ENCODE data around the gene IER3.

Gene IER3

GRCh38 chr6:30711758-30712380 is 32.5 kb downstream of the IER3 start:
- no peak for DNase-seq
- Mint-ChIP-seq H3K9me3 (no peaks in the 10 kb centered on the region), H3K4me1 (peaks cover 19% of the 10 kb centered on the region), H3K4me3 (no peak overlapping the region), H3K36me3 (ENCODE audit: low read depth) (peaks cover 80% of the 10 kb centered on the region), H3K27me3 (ENCODE audit: low read depth, poor library complexity) (peaks cover 3% of the 10 kb centered on the region), H3K27ac (peak overlapping the region; percentile 73)
- TF ChIP-seq CTCF (IDR thresholded peaks at IDR 0.05): no peak

- Mint-ChIP-seq H3K27ac (no peak overlapping the region), H3K9me3 (no peaks in the 10 kb centered on the region), H3K27me3 (ENCODE audit: low read depth, poor library complexity) (peaks cover 3% of the 10 kb centered on the region), H3K4me3 (no peak overlapping the region), H3K4me1 (peaks cover 5% of the 10 kb centered on the region), H3K36me3 (ENCODE audit: low read depth) (peaks cover 80% of the 10 kb centered on the region)
- TF ChIP-seq CTCF (IDR thresholded peaks at IDR 0.05): no peak
- no peak for DNase-seq
Measured at GRCh38 chr6:30709101-30709868, 35.1 kb downstream of the IER3 start.

- peak overlapping the region; percentile 95 for H3K27ac Mint-ChIP-seq
- H3K27me3 Mint-ChIP-seq (ENCODE audit: low read depth, poor library complexity): peaks cover 3% of the 10 kb centered on the region
- TF ChIP-seq CTCF (IDR thresholded peaks at IDR 0.05): no peak
- no peaks in the 10 kb centered on the region for H3K9me3 Mint-ChIP-seq
- no peak for DNase-seq
- peaks cover 5% of the 10 kb centered on the region for H3K4me1 Mint-ChIP-seq
- no peak overlapping the region for H3K4me3 Mint-ChIP-seq
- H3K36me3 Mint-ChIP-seq (ENCODE audit: low read depth): peaks cover 82% of the 10 kb centered on the region
Measured at GRCh38 chr6:30707281-30707850, 37.0 kb downstream of the IER3 start.

GRCh38 chr6:30705620-30706019 is 38.7 kb downstream of the IER3 start:
- peaks cover 75% of the 10 kb centered on the region for H3K36me3 Mint-ChIP-seq (ENCODE audit: low read depth)
- no peak for DNase-seq
- H3K9me3 Mint-ChIP-seq: no peaks in the 10 kb centered on the region
- TF ChIP-seq CTCF (IDR thresholded peaks at IDR 0.05): no peak
- H3K4me1 Mint-ChIP-seq: peaks cover 5% of the 10 kb centered on the region
- no peaks in the 10 kb centered on the region for H3K27me3 Mint-ChIP-seq (ENCODE audit: low read depth, poor library complexity)
- H3K4me3 Mint-ChIP-seq: no peak overlapping the region
- H3K27ac Mint-ChIP-seq: peak overlapping the region; percentile 44

- no peak for DNase-seq
- peaks cover 78% of the 10 kb centered on the region for H3K36me3 Mint-ChIP-seq (ENCODE audit: low read depth)
- no peak for TF ChIP-seq CTCF (IDR thresholded peaks at IDR 0.05)
- H3K4me3 Mint-ChIP-seq: no peak overlapping the region
- peaks cover 5% of the 10 kb centered on the region for H3K4me1 Mint-ChIP-seq
- no peaks in the 10 kb centered on the region for H3K9me3 Mint-ChIP-seq
- no peaks in the 10 kb centered on the region for H3K27me3 Mint-ChIP-seq (ENCODE audit: low read depth, poor library complexity)
- no peak overlapping the region for H3K27ac Mint-ChIP-seq
Measured at GRCh38 chr6:30703821-30704220, 40.5 kb downstream of the IER3 start.

Measured in nephron progenitor cell (in vitro differentiated cells).